Mammary epithelial cell (primary cell): Measurements from ENCODE around the gene HOPX.

ENCODE experiments used
- CTCF ChIP-seq, 2 donors: IDR thresholded peaks in 1 of 2; conservative IDR thresholded peaks in 1 of 2; 2 replicates each; pipeline ENCODE4 v1.5.1; 2011 to 2012; ENCODE audit warnings: inconsistent platforms in 2 of 2, low read length in 2 of 2, mild to moderate bottlenecking in 2 of 2, control low read depth in 1 of 2, low read depth in 1 of 2; ENCODE audit not compliant: insufficient read depth in 1 of 2; ENCODE audit errors: extremely low read depth in 1 of 2
- EZH2 ChIP-seq: IDR thresholded peaks from 2 replicates; pipeline ENCODE4 v1.6.1; 2012; ENCODE audit warnings: low read length, inconsistent platforms, borderline replicate concordance

- TF ChIP-seq EZH2: no peak
- TF ChIP-seq CTCF (conservative IDR thresholded peaks at IDR 0.05 in 1 of 2, IDR thresholded peaks at IDR 0.05 in 1 of 2; ENCODE audit: extremely low read depth in 1 of 2, insufficient read depth in 1 of 2, low read depth in 1 of 2, low read length in 2 of 2): no peak
Observed at GRCh38 chr4:56618734-56619133, 62.4 kb downstream of the HOPX start.
